Right ventricle myocardium inferior (tissue), 1 donor: ENCODE data around the gene NCKAP5. TPM values are rescaled to one million over a fixed set of nuclear protein-coding genes. Genes with fewer than 3 reads are reported as not detected.

Source experiments
- ATAC-seq: fragments of 200-7000 bp; cut with Tn5 transposase; one replicate; pipeline ENCODE4 v1.9.1; 2020; ENCODE audit warnings: mild to moderate bottlenecking, moderate library complexity
- DNase-seq: peaks from one replicate; pipeline ENCODE4 v3.0.0; 2021; ENCODE audit errors: missing footprints
- intact Hi-C: fragments of 100-400 bp; cut with DNase I; formaldehyde crosslinking; loops from one replicate; pipeline ENCODE4 v1.11.0; 2022
- long read RNA-seq: library from polyadenylated mRNA; unstranded; transcript quantifications from one replicate; pipeline ENCODE4 v2.0.0, GENCODE V29; 2021
- total RNA-seq: library from RNA; stranded (reverse); fragmentation: NEBNext Ultra II Directional; extraction: Animal tissue kit (Norgen Biotek cat#: 25700); gene quantifications from one replicate; pipeline ENCODE4 v1.2.1, GENCODE V29; 2021
- donor health status: DM: no; HTN: yes; CAD: no; lungs with severe emphysema.

NCKAP5 gene
- 4.3 TPM for total RNA-seq
- long read RNA-seq, result 0 reads

GRCh38 chr2:133568172-133568571, at the start of gene NCKAP5:
NCKAP5 (minus strand) TSS chr2:133568463; CDS start chr2:133517526, 50,937 bp downstream.
- DNase-seq (no peak), ATAC-seq (peak; percentile 47)
- intact Hi-C loops, result loop anchor here (10.0 kb wide), 1 partner anchor 303 kb away; no protein-coding TSS in a partner anchor

- intact Hi-C loops, result no loop called here
- ATAC-seq, result no peak
- no peak for DNase-seq
These were observed 41.4 kb upstream of the NCKAP5 start for GRCh38 chr2:133609664-133610063.

- ATAC-seq (no peak), DNase-seq (no peak)
- intact Hi-C loops, result no loop called here
These were observed 40.0 kb upstream of the NCKAP5 start for GRCh38 chr2:133608291-133608690.

DNA sequence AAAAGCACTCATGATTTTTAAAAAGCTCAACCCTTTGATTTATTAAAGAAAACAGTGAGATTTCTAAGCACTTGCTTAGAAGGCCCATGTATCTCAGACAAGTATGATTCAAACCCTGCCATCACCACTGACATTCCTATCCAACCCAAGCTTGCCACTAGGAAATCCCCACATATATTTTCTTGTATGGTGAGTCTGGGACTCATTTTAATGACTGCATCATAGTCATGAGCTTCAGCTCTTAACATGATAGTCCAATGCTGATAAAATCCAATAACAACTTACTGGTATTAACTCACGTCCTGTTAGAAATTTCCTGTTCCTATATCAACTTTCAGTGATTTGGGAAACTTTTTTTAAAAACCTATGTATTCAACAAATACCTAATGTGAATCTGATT, 39.4 kb upstream of the NCKAP5 start:
- DNase-seq (no peak), ATAC-seq (no peak)
- intact Hi-C loops, result no loop called here

DNA sequence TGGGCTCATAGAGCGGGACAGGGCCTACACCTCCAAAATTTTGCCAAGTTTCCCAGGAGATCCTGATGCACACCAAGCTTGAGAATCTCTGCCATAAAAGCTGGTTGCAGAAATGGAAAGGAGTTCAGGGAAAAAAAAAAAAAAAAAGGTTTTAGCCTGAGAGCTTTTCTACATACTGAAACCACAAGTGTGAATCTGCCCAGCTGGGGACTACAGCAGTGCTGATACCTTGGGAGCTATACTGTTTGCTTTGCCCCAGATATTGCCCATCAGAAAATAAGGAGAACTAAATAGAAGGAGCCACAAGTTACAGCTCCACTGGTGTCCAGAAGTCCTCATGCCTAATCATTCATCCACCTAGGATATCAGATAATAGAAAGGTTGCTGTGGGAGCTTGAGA, 38.4 kb upstream of the NCKAP5 start:
- intact Hi-C loops, result no loop called here
- ATAC-seq (no peak), DNase-seq (no peak)

DNA sequence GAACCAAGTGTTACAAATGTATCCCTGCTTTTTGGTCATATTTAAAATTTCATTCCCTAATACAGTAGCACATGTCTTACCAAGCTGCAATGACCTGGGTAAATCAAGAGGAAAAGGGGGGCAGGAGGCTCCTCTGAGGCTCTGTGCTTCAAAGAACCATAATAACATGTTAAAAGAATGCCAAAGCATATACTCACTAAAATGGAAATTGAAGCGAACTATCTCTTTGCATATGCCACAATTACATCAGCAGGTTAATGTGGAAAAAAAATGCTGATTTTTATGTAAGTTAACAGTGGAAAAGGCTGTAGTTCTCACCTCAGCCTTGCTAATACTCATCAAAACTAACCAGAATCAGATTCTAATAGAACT, 37.5 kb upstream of the NCKAP5 start:
- intact Hi-C loops, result no loop called here
- no peak for DNase-seq
- no peak for ATAC-seq

DNA sequence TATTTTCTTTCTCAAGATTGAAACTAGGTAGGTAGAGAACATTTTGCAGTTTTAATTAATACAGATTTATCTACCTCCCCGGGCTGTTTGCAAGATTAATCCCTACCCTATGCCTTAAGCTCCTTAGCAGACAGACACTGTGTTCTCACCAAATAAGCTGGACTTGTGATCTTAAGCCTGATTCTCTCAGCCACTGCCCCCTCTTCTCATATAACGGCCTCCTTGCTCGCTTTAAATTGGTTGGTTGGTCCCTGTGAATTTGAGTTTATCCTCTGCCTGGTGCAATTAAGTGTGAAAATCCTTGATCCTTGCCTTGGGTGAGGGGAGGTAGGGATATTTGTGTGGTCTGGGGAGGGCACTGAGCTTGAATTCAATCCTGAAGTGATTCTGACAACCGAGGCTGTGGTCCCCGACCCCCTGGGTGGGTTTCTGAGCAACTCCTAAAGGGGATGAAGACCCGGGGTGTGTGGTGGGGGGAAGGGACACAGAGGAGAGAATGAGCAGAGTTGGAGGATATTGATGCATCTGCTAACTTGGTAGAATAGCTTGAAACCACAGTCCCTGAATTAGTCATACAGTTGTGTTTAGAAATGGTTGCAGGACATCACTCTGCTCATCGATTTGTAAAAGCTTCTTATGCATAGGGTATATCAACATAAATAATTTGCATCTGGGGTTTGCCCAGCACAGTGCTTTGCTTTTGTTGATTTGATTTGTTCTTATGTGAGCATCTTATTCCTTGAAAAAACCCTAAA, 36.9 kb upstream of the NCKAP5 start:
- DNase-seq (no peak), ATAC-seq (no peak)
- intact Hi-C loops, result no loop called here

DNA sequence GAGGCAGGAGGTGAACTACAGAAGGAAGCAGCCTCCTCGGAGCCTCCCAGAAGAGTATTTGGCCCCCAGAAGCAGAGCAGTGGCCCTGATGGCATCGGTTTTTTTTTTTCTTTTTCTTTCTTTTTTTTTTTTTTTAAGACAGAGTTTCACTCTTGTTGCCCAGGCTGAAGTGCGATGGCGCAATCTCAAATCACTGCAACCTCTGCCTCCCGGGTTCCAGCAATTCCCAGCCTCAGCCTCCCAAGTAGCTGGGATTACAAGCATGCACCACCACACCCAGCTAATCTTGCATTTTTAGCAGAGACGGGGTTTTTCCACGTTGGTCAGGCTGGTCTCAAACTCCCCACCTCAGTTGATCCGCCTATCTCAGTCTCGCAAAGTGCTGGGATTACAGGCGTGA, 34.8 kb upstream of the NCKAP5 start:
- DNase-seq (no peak), ATAC-seq (no peak)
- intact Hi-C loops, result no loop called here

DNA sequence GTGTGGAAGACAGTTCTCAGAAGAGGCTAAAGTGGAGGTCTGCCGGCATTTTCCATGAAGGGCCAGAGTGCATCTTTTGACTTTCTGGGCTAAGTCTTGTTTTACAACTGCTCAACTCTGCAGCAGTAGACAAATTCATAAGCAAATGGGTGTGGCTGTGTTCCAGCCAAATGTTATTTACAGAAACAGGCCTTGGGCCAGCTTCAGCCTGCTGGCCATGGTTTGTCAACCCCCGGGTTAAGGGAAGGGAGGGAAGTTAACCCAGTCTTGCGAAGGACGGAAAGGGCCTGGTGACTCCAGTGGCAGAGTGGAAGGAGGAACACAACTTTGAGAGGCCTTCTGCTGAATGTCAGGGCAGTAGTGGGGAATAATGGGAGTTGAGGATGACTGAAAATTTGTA, 34.3 kb upstream of the NCKAP5 start:
- DNase-seq (no peak), ATAC-seq (peak; percentile 71)
- intact Hi-C loops, result loop anchor here (1.0 kb wide), 1 partner anchor 174 kb away; no protein-coding TSS in a partner anchor

DNA sequence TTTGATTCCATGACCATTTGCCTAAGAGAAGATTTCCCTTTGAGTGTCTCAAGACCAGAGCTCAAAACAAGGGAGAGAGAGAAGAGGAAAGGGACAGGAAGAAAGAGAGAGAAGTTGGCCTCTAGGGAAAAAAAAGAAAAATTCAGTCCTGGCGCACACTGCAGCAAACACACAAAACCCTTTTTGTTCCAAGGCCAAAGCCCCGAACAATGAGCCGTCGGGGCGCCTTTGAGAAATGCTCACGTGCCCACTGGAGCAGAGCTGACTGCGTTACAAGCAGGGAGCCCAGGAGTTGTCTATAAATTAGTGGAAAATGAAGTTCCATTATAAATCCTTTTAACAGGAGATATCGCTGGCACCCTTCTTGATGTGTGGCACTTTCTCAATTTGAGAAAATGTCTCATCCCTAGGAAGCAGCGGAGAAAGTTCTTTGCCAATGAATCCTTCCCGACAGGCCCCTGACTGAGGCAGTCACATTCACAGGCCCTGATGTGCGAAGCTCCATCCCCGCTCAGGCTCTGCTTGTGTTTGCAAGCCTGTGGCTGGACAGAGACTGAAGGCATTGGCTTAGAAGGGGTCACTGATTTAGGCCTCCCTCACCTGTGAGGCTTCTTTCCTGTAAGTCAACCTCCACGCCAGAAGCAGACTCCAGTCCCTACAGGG, 32.1 kb upstream of the NCKAP5 start:
- DNase-seq (no peak), ATAC-seq (no peak)
- intact Hi-C loops, result no loop called here

GRCh38 chr2:133599811-133600210, 31.5 kb upstream of the NCKAP5 start:
- intact Hi-C loops, result no loop called here
- no peak for ATAC-seq
- DNase-seq, result no peak

DNA sequence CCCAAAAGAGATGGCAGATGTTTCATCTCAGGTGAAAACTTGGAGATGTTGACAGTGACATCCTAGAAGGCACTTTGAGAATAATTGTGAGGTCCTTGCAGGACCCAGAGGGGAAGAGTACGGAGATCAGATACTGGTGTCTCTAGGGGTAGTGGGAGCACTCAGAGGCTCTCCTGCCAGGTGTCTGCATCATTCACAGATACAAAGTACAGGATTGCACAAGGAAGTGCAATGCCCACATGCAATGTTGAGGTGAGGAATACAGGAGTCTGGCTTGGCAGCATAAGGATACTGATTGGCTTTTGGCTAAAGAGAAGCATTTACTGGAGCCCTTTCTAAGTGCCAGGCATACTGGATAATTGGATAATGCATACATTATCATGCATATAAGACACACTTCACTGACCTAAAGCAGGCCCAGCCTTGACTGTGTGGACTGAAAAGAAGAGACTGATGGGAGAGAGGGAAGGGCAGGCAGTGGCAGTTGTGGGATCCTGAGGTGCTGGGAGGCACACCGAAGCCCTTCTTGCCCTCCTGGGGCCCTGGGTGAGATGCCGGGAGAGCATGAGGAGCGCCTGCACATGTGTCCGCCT, 31.0 kb upstream of the NCKAP5 start:
- intact Hi-C loops, result no loop called here
- DNase-seq (no peak), ATAC-seq (no peak)

- ATAC-seq, result peak; percentile 34
- intact Hi-C loops, result no loop called here
These were observed 30.5 kb upstream of the NCKAP5 start for GRCh38 chr2:133598769-133599168.

DNA sequence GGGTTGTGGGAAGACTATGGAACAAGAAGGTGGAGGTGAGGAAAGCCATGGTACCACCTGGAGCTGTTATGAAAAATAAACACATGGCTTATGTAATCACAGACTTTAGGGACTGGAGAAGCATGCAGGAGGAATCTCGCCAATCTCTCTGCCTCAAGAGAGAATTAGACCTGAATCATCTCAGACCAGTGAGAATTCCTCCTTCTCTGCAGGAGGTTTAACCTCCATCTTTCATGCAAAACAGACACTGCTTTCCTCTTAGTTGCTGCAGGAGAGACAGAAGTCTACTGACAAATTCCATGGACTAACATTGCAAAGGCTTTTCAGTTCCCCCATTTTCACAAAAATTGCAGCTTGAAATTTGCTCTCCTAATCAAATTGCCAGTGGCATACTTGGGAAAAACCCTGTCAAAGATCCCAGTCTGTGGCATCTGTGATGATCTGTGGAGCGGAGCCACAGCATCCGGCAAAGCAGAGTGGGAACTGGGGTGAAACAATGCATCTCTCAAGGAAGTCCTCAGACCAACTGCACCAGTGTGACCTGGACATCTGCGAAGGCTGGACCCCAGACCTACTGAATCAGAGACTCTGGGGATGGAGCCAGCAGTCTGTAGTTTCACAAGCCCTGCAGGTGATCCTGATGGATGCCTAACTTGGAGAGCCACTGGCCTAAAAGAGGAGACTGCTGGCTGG, 28.6 kb upstream of the NCKAP5 start:
- intact Hi-C loops, result no loop called here
- ATAC-seq, result no peak
- no peak for DNase-seq

More at GRCh38 chr2:133598769-133599168, 30.5 kb upstream of the NCKAP5 start:
- DNase-seq, result no peak

DNA sequence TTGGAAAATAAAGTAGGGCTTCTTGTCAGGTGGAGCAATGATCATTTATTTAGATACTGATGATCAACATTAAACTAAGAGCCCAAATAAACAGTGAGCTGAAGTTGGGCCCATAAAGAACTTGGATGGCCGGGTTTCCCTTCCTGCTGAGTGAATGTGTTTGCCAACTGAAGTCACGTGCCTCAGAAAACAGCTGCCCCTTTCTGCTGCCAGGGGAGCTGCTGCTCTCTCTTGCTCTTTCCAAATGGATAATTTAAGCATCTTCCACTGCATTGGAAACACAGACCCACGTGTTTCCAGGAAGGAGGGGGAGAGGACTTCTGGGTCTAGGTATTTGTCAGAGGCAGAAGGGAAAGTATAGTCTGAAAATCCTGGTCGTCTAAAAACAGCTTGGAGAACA, 22.9 kb upstream of the NCKAP5 start:
- ATAC-seq, result peak; percentile 85
- intact Hi-C loops, result loop anchor here (5.0 kb wide), 1 partner anchor 81 kb away; no protein-coding TSS in a partner anchor

GRCh38 chr2:133589456-133589855, 21.2 kb upstream of the NCKAP5 start:
- intact Hi-C loops, result no loop called here
- DNase-seq (no peak), ATAC-seq (no peak)

More for the DNA sequence above, 22.9 kb upstream of the NCKAP5 start:
- DNase-seq, result no peak

GRCh38 chr2:133588144-133588543, 19.9 kb upstream of the NCKAP5 start:
- DNase-seq (no peak), ATAC-seq (no peak)
- intact Hi-C loops, result no loop called here

DNA sequence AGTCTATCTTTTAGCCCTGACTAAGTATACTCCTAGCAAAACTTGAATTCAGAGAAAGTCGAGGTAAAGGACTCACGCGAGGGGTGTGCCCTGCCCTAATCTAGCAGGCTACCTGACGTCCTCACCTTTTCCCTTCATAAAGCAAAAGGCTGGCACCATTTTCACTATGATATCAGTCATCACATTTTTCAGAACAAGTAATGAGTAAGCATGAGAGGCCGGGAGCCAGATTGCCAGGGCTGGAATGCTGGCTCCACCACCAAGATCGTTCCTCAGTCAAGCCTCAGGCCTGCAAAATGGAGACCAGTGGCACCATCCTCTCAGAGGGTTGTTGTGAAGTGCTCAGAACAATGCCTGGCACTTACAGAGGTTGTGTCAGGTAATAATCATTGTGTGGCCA, 18.7 kb upstream of the NCKAP5 start:
- no peak for DNase-seq
- intact Hi-C loops, result no loop called here
- ATAC-seq, result peak; percentile 34

DNA sequence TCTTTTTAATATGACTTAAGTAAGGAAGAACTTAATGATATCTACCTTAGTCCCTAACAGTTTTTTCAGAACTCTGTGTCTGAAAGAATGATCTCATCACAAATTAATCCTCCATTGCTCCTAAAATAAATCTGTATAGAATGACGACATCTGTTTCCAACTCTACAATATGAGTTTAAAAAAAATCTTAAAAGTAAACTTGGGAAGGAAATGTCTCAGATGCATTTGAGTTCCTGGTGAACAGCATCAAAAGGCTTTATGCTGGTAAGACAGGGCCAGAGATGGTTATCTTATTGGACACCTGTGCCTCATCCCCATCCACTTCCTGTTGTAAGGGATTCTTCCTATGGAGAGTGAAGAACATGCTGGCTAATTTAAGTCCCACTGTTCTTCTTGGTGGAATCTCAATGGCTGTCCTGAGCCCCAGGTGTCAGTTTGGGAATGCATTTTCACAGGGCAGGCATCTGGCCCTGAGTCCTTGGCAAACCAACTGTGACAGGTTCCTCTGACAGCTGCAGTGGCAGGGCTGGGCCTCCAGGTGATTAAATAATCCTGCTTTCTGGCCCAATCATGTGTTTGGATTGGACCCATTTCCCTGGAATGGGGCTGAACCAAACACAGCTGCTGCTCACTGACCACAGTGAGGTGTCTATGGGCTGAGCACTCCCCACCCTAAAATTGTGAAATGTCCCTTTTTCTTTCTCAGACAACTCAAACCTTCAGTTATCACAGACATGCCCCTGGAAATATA, 12.9 kb upstream of the NCKAP5 start:
- ATAC-seq (peak; percentile 12), DNase-seq (no peak)
- intact Hi-C loops, result no loop called here
